ENCODE data around the gene RAPGEF6.
A peak's percentile ranks its signal among the peaks of the same experiment; 100 is the strongest.

Gene RAPGEF6

DNA sequence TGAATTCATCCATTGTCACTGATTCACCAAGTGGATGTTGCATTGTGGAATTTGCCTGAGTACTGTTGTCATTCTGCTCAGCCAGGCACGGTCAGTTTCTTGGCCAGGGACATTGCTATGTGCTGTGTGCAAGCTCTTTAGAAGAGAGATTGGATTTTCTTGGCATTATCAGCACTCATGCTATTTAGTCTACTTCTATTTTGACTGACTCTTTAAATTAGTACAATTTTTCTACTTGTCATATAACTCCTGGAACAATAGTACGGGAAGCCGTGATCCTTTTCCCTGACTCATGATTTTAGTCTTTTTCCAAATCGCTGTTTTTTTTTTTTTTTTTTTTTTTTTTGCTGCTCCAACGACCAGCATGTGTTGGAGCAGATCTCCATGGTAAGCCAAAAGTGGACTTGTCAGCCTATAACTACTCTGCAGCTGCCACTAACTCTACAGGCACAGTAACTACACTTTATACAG lies 241.5 kb downstream of the RAPGEF6 start:
- Histone ChIP-seq H3K36me3 (ENCODE audit: insufficient read depth, low read length) (peaks cover 86% of the 10 kb centered on the region), H3K27ac (peak overlapping the region; percentile 66; the same call in 1 of the 2 replicates), H3K9ac (ENCODE audit: insufficient read length) (no peak overlapping the region), H3K9me3 (ENCODE audit: low read depth, low read length) (no peaks in the 10 kb centered on the region), H3K4me3 (no peak overlapping the region)
- DNase-seq (ENCODE audit: low read depth, low spot score): no peak
- no peak for TF ChIP-seq EZH2 (IDR thresholded peaks at IDR 0.05)
- no peak for TF ChIP-seq FOXP2 (optimal IDR thresholded peaks at IDR 0.05; ENCODE audit: control extremely low read depth, extremely low read length, insufficient read depth)
- no peak for TF ChIP-seq POLR2AphosphoS5 (IDR thresholded peaks at IDR 0.05; ENCODE audit: borderline replicate concordance, low read depth, low read length)

DNA sequence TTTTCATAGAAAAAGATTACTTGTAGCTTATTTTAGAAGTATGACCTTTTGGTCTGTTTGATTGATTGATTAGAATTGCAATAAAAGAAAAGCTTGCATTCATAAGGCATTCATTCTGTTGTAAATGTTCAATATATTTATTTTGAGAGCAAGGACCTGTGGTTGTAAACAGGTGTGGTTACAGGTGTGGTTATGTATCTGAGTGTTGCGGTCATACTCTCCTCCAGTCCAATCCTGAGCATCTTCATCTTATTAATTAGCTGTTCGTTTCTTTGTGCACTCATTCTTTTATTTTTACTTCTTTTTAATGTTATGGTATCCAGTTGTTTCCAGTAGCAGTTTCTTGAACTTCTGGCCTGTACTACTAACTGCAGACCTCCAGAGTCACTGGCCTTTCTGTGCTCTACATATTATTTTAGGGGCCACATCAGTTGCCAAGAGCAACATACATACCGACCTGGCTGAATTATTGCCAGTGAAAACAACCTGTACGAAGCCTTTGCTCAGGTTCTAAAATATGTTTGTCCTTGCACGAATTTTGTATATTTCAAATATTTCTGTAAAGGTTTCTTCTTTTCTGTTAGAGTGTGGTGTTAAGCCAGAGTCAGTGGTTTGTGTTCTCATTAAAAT lies 242.4 kb downstream of the RAPGEF6 start:
- H3K36me3 ChIP-seq (ENCODE audit: insufficient read depth, low read length): peaks cover 82% of the 10 kb centered on the region
- no peak for DNase-seq (ENCODE audit: low read depth, low spot score)
- H3K27ac ChIP-seq: 0 out of 2 replicates have a peak overlapping the region, but pooled peaks have one; percentile 66
- no peaks in the 10 kb centered on the region for H3K9me3 ChIP-seq (ENCODE audit: low read depth, low read length)
- no peak for TF ChIP-seq FOXP2 (optimal IDR thresholded peaks at IDR 0.05; ENCODE audit: control extremely low read depth, extremely low read length, insufficient read depth)
- TF ChIP-seq EZH2 (IDR thresholded peaks at IDR 0.05): no peak
- no peak for TF ChIP-seq POLR2AphosphoS5 (IDR thresholded peaks at IDR 0.05; ENCODE audit: borderline replicate concordance, low read depth, low read length)
- H3K9ac ChIP-seq (ENCODE audit: insufficient read length): no peak overlapping the region
- H3K4me3 ChIP-seq: no peak overlapping the region

DNA sequence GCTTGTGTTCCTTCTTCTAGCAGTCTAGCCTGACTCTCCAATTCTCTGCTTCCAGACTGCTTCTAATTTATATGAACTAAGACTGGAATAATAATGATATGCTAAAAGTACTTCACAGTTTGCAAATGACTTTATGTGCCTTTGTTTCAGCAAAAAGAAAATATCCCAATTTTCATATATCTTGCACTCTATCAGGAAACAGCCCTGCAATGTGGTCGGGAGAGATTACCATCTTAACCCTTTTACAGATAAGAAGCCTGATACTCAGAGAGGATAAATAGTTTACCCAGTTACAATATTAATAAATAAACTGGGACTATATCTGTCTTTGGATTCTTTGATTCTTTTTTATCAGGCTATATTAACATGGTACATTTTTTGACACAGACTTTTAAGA lies 245.2 kb downstream of the RAPGEF6 start:
- no peak for DNase-seq (ENCODE audit: low read depth, low spot score)
- Histone ChIP-seq H3K36me3 (ENCODE audit: insufficient read depth, low read length) (peaks cover 71% of the 10 kb centered on the region), H3K9ac (ENCODE audit: insufficient read length) (no peak overlapping the region), H3K27ac (no peak overlapping the region), H3K4me3 (no peak overlapping the region), H3K9me3 (ENCODE audit: low read depth, low read length) (no peaks in the 10 kb centered on the region)
- no peak for TF ChIP-seq FOXP2 (optimal IDR thresholded peaks at IDR 0.05; ENCODE audit: control extremely low read depth, extremely low read length, insufficient read depth)

DNA sequence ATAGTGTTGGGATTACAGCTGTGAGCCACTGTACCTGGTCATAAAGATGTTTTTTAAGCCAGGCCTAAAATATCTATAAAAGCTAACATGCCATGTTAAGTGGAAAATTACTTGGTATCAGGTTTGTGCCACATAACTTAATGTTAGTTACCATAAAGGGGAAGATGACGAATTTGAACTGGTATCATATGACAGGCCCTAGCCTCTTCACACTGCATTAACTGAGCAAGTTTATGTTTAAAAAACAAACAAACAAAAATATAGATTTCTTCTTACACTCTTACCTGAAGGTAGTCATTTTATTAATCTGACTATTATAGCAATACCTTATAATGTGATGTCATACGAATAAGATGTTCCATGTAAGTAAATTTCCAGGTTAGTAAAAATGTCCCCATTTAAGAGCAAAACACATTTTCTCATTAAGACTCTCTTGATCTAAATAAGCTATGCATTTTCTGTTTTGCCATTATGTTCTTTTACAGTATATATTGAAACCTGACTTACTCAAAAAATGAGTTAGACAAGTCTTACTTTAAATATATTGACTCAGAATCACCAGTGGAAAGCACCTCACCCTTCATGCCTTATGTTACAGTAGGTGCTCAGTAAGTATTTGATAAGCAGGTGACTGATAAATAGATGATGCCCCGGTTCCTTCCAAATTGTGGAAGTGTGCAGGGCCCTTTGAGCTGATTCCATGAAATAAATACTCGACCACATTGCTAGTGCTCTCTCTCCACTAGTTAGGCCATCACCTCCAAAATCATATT lies 245.7 kb downstream of the RAPGEF6 start:
- H3K4me3 ChIP-seq: no peak overlapping the region
- no peaks in the 10 kb centered on the region for H3K9me3 ChIP-seq (ENCODE audit: low read depth, low read length)
- TF ChIP-seq EZH2 (IDR thresholded peaks at IDR 0.05) (no peak), POLR2AphosphoS5 (IDR thresholded peaks at IDR 0.05; ENCODE audit: borderline replicate concordance, low read depth, low read length) (no peak), FOXP2 (optimal IDR thresholded peaks at IDR 0.05; ENCODE audit: control extremely low read depth, extremely low read length, insufficient read depth) (no peak)
- H3K9ac ChIP-seq (ENCODE audit: insufficient read length): no peak overlapping the region
- H3K36me3 ChIP-seq (ENCODE audit: insufficient read depth, low read length): peaks cover 65% of the 10 kb centered on the region
- no peak for DNase-seq (ENCODE audit: low read depth, low spot score)
- no peak overlapping the region for H3K27ac ChIP-seq

DNA sequence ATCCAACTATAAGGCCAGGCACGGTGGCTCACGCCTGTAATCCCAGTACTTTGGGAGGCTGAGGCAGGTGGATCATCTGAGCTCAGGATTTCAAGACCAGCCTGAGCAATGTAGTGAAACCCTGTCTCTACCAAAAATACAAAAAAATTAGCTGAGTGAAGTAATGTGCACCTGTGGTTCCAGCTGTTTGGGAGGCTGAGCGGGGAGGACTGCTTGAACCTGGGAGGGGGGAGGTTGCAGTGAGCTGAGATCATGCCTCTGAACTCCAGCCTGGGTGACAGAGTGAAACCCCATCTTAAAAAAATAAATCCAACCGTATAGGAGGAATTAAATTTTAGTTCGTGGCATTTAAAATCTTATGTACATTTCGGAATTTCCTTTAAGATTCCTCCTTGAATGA lies 247.8 kb downstream of the RAPGEF6 start:
- Histone ChIP-seq H3K9me3 (ENCODE audit: low read depth, low read length) (no peaks in the 10 kb centered on the region), H3K9ac (ENCODE audit: insufficient read length) (no peak overlapping the region), H3K4me3 (no peak overlapping the region), H3K36me3 (ENCODE audit: insufficient read depth, low read length) (peaks cover 45% of the 10 kb centered on the region), H3K27ac (no peak overlapping the region)
- TF ChIP-seq FOXP2 (optimal IDR thresholded peaks at IDR 0.05; ENCODE audit: control extremely low read depth, extremely low read length, insufficient read depth): no peak
- DNase-seq (ENCODE audit: low read depth, low spot score): no peak

DNA sequence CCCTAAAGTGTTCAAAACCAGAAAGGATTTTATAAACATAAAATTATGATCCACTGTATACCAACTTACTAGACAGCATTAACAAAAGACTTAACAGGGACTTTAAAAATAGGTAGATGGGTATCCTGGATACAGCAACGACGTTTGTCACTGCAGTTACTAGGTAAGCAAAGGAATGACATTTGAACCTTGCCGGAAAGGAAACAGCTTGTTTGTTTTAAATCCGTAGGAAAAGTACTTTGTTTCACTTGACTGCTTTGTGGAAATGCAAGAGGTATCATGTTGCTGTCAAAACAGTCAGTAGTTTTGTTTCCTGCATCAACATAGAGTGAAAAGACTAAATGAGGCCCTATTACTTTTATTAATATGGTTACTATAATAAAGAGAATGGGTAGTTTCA lies 248.2 kb downstream of the RAPGEF6 start:
- Histone ChIP-seq H3K9me3 (ENCODE audit: low read depth, low read length) (no peaks in the 10 kb centered on the region), H3K27ac (peak overlapping the region; percentile 35; the same call in 1 of the 2 replicates), H3K4me3 (no peak overlapping the region), H3K9ac (ENCODE audit: insufficient read length) (no peak overlapping the region), H3K36me3 (ENCODE audit: insufficient read depth, low read length) (peaks cover 43% of the 10 kb centered on the region)
- TF ChIP-seq FOXP2 (optimal IDR thresholded peaks at IDR 0.05; ENCODE audit: control extremely low read depth, extremely low read length, insufficient read depth): no peak
- TF ChIP-seq POLR2AphosphoS5 (IDR thresholded peaks at IDR 0.05; ENCODE audit: borderline replicate concordance, low read depth, low read length): no peak
- no peak for TF ChIP-seq EZH2 (IDR thresholded peaks at IDR 0.05)
- DNase-seq (ENCODE audit: low read depth, low spot score): no peak

DNA sequence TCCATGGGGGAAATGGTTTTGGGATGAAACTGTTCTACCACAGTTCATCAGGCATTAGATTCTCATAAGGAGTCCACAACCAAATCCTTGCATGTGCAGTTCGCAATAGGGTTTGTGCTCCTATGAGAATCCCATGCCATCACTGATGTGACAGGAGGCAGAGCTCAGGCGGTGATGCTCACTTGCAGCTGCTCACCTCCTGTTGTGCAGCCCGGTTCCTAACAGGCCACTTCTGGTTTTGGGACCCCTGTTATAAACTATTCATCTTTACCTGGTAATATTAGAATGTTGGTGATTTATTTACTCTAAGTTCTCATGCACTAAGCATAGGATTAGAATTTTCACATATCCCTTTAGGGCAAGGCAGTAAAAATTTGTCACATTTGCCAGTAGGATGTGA lies 248.9 kb downstream of the RAPGEF6 start:
- TF ChIP-seq POLR2AphosphoS5 (IDR thresholded peaks at IDR 0.05; ENCODE audit: borderline replicate concordance, low read depth, low read length): no peak
- no peak for TF ChIP-seq FOXP2 (optimal IDR thresholded peaks at IDR 0.05; ENCODE audit: control extremely low read depth, extremely low read length, insufficient read depth)
- TF ChIP-seq EZH2 (IDR thresholded peaks at IDR 0.05): no peak
- no peak for DNase-seq (ENCODE audit: low read depth, low spot score)
- peaks cover 43% of the 10 kb centered on the region for H3K36me3 ChIP-seq (ENCODE audit: insufficient read depth, low read length)

DNA sequence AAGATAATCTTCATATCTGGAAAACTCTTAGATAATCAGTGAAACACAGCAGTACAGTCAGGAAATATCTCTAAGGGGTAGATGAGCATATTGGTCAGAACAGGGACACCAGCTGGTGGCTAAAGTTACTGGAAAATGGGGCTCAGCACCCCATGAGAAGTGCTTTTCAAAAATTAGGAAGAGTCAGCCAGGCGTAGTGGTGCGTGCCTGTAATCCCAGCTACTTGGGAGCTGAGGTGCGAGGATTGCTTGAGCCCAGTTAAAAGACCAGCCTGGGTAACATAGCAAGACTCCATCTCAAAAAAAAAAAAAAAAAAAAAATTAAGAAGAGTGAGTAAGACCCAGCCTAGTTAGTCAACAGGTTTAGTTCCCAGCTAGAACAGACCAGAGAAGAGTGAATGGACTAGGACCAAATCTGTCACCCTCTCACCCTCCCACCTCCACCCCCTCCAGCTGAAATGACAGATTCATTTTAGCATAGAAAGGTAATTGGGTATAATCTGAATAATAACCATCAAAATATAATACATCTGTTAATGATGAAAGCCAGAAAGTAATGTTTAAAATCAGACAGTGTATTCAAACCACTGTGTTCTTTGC lies 250.3 kb downstream of the RAPGEF6 start:
- Histone ChIP-seq H3K9ac (ENCODE audit: insufficient read length) (no peak overlapping the region), H3K9me3 (ENCODE audit: low read depth, low read length) (no peaks in the 10 kb centered on the region), H3K4me3 (no peak overlapping the region), H3K36me3 (ENCODE audit: insufficient read depth, low read length) (peaks cover 32% of the 10 kb centered on the region), H3K27ac (peak overlapping the region; percentile 58; the same call in 1 of the 2 replicates)
- no peak for TF ChIP-seq POLR2AphosphoS5 (IDR thresholded peaks at IDR 0.05; ENCODE audit: borderline replicate concordance, low read depth, low read length)
- no peak for DNase-seq (ENCODE audit: low read depth, low spot score)

More for the DNA sequence above, 248.9 kb downstream of the RAPGEF6 start:
- H3K4me3 ChIP-seq: no peak overlapping the region
- no peak overlapping the region for H3K9ac ChIP-seq (ENCODE audit: insufficient read length)
- H3K9me3 ChIP-seq (ENCODE audit: low read depth, low read length): no peaks in the 10 kb centered on the region
- no peak overlapping the region for H3K27ac ChIP-seq

Measured in SK-N-MC (cell line).